AG09319 (cell line): ENCODE measurements around the gene PA2G4.

Experiments used
- DNase-seq: peaks from one replicate; pipeline ENCODE4 v3.0.0-alpha.2; 2010; ENCODE audit warnings: low read depth; ENCODE audit errors: extremely low read depth
- CTCF ChIP-seq: IDR thresholded peaks from 2 replicates; pipeline ENCODE4 v1.5.1; 2011; ENCODE audit warnings: low read depth, mild to moderate bottlenecking, inconsistent platforms, low read length, moderate library complexity

PA2G4 gene

DNA sequence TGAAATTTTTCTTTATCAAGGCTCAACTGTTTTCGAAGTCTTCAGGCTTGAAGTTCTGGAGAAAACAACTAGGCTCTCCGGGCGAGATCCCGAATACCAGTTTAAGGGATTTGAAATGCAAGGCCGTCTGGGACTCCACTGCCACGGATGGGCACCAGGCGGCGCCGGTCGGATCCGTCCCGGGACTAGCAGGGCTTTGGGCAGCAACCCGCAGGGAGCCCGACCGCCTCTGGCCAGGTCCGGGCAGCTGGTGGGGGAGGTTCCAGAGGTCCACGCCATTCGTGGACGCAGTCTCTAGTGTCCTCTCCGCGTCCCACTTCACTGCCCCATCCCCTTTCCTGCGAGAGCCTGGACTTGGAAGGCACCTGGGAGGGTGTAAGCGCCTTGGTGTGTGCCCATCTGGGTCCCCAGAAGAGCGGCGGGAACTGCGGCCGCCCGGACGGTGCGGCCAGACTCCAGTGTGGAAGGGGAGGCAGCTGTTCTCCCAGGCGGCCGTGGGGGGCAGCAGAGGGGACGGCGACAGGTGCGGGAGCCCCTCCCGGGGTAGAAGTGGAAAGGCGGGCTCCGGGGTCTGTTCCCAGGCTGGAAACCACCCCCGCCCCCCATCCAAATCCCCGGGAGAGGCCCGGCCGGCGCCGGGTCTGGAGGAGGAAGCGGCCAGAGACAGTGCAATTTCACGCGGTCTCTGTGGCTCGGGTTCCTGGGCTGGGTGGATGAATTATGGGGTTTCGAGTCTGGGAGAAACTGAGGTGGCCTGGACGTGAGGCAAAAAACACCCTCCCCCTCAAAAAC lies 25.2 kb upstream of the PA2G4 start:
- TF ChIP-seq CTCF = peak; percentile 81
- peak; percentile 46 for DNase-seq

DNA sequence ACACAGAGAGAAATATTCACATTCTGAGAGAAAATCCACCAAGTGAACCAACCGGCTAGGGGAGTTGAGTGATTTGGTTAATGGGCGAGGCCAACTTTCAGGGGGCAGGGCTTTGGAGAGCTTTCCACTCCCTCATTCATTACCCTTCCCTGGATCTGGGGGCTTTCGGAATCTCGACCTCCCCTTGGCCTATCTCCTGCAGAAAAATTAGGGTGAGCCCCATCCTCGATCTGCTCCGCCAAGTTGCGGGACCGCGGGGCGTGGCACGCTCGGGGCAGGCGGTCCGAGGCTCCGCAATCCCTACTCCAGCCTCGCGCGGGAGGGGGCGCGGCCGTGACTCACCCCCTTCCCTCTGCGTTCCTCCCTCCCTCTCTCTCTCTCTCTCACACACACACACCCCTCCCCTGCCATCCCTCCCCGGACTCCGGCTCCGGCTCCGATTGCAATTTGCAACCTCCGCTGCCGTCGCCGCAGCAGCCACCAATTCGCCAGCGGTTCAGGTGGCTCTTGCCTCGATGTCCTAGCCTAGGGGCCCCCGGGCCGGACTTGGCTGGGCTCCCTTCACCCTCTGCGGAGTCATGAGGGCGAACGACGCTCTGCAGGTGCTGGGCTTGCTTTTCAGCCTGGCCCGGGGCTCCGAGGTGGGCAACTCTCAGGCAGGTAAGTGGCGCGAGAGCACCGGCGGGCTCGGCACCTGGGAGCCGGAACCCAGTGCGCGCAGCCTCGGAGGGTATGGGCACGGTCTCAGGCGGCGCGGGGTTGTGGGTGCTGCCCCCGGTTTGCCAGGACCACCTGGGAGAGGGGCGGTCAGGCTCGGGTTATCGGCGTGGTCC lies 24.4 kb upstream of the PA2G4 start, which contains the start of gene ERBB3:
TSS of gene ERBB3 (plus strand) at position 443 of the 833 bp plus-strand sequence. CDS start at position 579, 136 bp downstream.
- no peak for TF ChIP-seq CTCF
- peak; percentile 40 for DNase-seq

DNA sequence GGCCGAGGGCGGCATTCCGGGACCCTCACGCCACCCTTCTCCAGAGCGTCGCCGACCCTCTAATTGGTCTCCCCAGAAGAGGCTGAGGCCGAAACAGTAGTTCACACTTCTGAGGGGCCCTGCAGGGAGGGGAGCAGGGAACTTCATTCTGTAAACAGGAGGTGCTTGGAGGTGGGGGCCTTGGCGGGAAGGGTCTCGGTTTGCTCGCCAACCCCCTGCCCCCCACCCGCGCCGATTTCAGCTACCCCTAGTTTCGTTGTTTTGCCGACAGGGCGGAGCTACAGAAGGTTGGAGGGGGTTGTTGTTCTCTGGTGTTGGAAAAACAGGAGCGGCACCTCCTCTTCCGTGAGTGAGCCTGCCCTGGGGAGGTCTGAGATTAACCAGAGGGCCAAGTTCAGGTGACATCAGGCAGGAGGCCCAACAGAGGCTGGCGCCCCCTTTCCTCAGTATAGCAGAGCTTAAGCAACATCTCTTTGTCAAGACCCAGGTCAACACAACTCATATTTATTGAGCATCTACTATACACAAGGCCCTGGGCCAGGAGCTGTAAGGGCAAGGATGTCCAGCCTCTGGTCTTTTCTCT lies 23.7 kb upstream of the PA2G4 start:
- TF ChIP-seq CTCF = no peak
- no peak for DNase-seq

- TF ChIP-seq CTCF = no peak
- DNase-seq = no peak
These were observed 22.7 kb upstream of the PA2G4 start for GRCh38 chr12:56081393-56082347.

GRCh38 chr12:56082382-56082781 lies 22.0 kb upstream of the PA2G4 start:
- TF ChIP-seq CTCF = no peak
- no peak for DNase-seq

- no peak for DNase-seq
- TF ChIP-seq CTCF = no peak
These were observed 21.4 kb upstream of the PA2G4 start for GRCh38 chr12:56082967-56083366.
